ENCODE measurements around the gene TBC1D10A. TPM values are rescaled to one million over a fixed set of nuclear protein-coding genes. Genes with fewer than 3 reads are reported as not detected.
A peak's percentile ranks its signal among the peaks of the same experiment; 100 is the strongest.

The TBC1D10A gene
- total RNA-seq, 1 experiment from 2014 or later = 8.4 TPM

- Histone ChIP-seq H3K27me3 (ENCODE audit: insufficient read depth, low read length) (no peaks in the 10 kb centered on the region), H3K9me3 (ENCODE audit: control insufficient read depth, low read depth, low read length) (no peaks in the 10 kb centered on the region), H3K56ac (ENCODE audit: insufficient read length, low read depth, low read length) (no peak overlapping the region), H2BK5ac (ENCODE audit: insufficient read length, low read length) (no peak overlapping the region), H3K14ac (ENCODE audit: insufficient read depth, low read length) (no peak overlapping the region), H2AK5ac (ENCODE audit: insufficient read length, low read length) (no peak overlapping the region), H3T11ph (ENCODE audit: low read length) (no peak overlapping the region), H3K4ac (ENCODE audit: low read depth, low read length) (no peak overlapping the region), H3K4me2 (ENCODE audit: insufficient read depth, insufficient read length, low read length) (peak overlapping the region; percentile 78), H4K91ac (ENCODE audit: insufficient read length, low read depth, low read length) (no peak overlapping the region), H2BK20ac (ENCODE audit: low read depth, low read length, poor library complexity, severe bottlenecking) (no peak overlapping the region), H3K79me1 (ENCODE audit: insufficient read depth, low read depth, low read length, poor library complexity, severe bottlenecking) (no peaks in the 10 kb centered on the region), H4K8ac (replicated peaks; ENCODE audit: insufficient read length, low read depth, low read length) (no peak overlapping the region), H4K5ac (ENCODE audit: insufficient read length, low read depth, low read length) (no peak overlapping the region), H3K18ac (ENCODE audit: insufficient read length, low read depth, low read length) (peak overlapping the region; percentile 31), H3K4me1 (ENCODE audit: insufficient read depth, low read length) (no peaks in the 10 kb centered on the region), H4K20me1 (ENCODE audit: control insufficient read depth, insufficient read depth, insufficient read length) (peaks cover 3% of the 10 kb centered on the region), H3K27ac (ENCODE audit: insufficient read length, low read depth, low read length) (no peak overlapping the region), H2BK12ac (ENCODE audit: insufficient read length, low read depth, low read length) (no peak overlapping the region), H3K9ac (ENCODE audit: extremely low read depth, insufficient read length, low read length) (no peak overlapping the region), H2AFZ (ENCODE audit: low read length) (no peak overlapping the region), H3K23me2 (ENCODE audit: insufficient read length, low read depth, low read length, poor library complexity, severe bottlenecking) (peaks cover 9% of the 10 kb centered on the region), H2BK120ac (ENCODE audit: low read depth, low read length, poor library complexity, severe bottlenecking) (no peak overlapping the region), H3K23ac (ENCODE audit: insufficient read length, low read depth, low read length) (no peak overlapping the region), H3K79me2 (ENCODE audit: insufficient read depth, low read length) (no peaks in the 10 kb centered on the region), H2BK15ac (ENCODE audit: low read depth, low read length) (no peak overlapping the region)
- H3K27me3 Mint-ChIP-seq (ENCODE audit: low read depth) = peaks cover 9% of the 10 kb centered on the region
- peaks cover 0 to 20% (median 7%) of the 10 kb centered on the region in 3 experiments; a peak in 4 of 7 replicates for H3K36me3 Mint-ChIP-seq (ENCODE audit: insufficient read depth in 1 of 3, low read depth in 3 of 3)
- peak; percentile 63 for DNase-seq
- WGBS (ENCODE audit: extremely low coverage, insufficient read length, low lambda C conversion rate) = no CpG with 5 or more reads among the region's 15 CpGs
- peaks cover 28 to 31% of the 10 kb centered on the region in 2 experiments for H3K4me1 Mint-ChIP-seq
- no peaks in the 10 kb centered on the region for H3K9me3 Mint-ChIP-seq
- H3K4me3 Mint-ChIP-seq = peak overlapping the region; percentile 88 to 89
- peak overlapping the region in 1 of 3 experiments; percentile 69; a peak in 2 of 7 replicates for H3K27ac Mint-ChIP-seq
- no peak for TF ChIP-seq CTCF (conservative IDR thresholded peaks at IDR 0.05)
Observed at GRCh38 chr22:30245181-30245984, 81.4 kb downstream of the TBC1D10A start.

Data from H9 (cell line).